H9 (cell line): ENCODE data around the gene ACVR1B. TPM values are rescaled to one million over a fixed set of nuclear protein-coding genes. Genes with fewer than 3 reads are reported as not detected.

Experiments
- DNase-seq: peaks from one replicate; pipeline ENCODE4 v3.0.0-alpha.2; 2017
- H2AFZ ChIP-seq: one replicate; pipeline ENCODE4 v1.6.1; 2013; ENCODE audit warnings: mild to moderate bottlenecking, low read length, control low read depth, moderate library complexity
- H2AK5ac ChIP-seq: 2 replicates; pipeline ENCODE4 v1.6.1; 2013; ENCODE audit warnings: low read length, control low read depth, mixed read lengths; ENCODE audit not compliant: insufficient read length
- H2BK120ac ChIP-seq: one replicate; pipeline ENCODE4 v1.6.1; 2013; ENCODE audit warnings: low read depth, mild to moderate bottlenecking, low read length, control low read depth, inconsistent platforms; ENCODE audit not compliant: poor library complexity, severe bottlenecking
- H2BK12ac ChIP-seq: 2 replicates; pipeline ENCODE4 v1.6.1; 2013; ENCODE audit warnings: low read length, control low read depth, mixed read lengths, low read depth; ENCODE audit not compliant: insufficient read length
- H2BK15ac ChIP-seq: 2 replicates; pipeline ENCODE4 v1.6.1; 2013; ENCODE audit warnings: low read depth, low read length, control low read depth
- H2BK20ac ChIP-seq: one replicate; pipeline ENCODE4 v1.6.1; 2013; ENCODE audit warnings: low read depth, mild to moderate bottlenecking, low read length, control low read depth, inconsistent platforms; ENCODE audit not compliant: poor library complexity, severe bottlenecking
- H2BK5ac ChIP-seq: 2 replicates; pipeline ENCODE4 v1.6.1; 2013; ENCODE audit warnings: low read length, control low read depth, mixed read lengths; ENCODE audit not compliant: insufficient read length
- H3K14ac ChIP-seq: 2 replicates; pipeline ENCODE4 v1.6.1; 2013; ENCODE audit warnings: low read length, control low read depth; ENCODE audit not compliant: insufficient read depth
- H3K18ac ChIP-seq: 2 replicates; pipeline ENCODE4 v1.6.1; 2013; ENCODE audit warnings: low read depth, mild to moderate bottlenecking, mixed read lengths, low read length, control low read depth; ENCODE audit not compliant: insufficient read length
- H3K23ac ChIP-seq: 2 replicates; pipeline ENCODE4 v1.6.1; 2013; ENCODE audit warnings: low read length, control low read depth, mixed read lengths, low read depth; ENCODE audit not compliant: insufficient read length
- H3K23me2 ChIP-seq: 2 replicates; pipeline ENCODE4 v1.6.1; 2013; ENCODE audit warnings: low read depth, mild to moderate bottlenecking, mixed read lengths, low read length, control low read depth; ENCODE audit not compliant: insufficient read length, poor library complexity, severe bottlenecking
- H3K27ac ChIP-seq: 2 replicates; pipeline ENCODE4 v1.5.1; 2013; ENCODE audit warnings: low read length, control low read depth, mixed read lengths, low read depth; ENCODE audit not compliant: insufficient read length
- H3K27me3 ChIP-seq: 2 replicates; pipeline ENCODE4 v1.6.1; 2013; ENCODE audit warnings: low read length, control low read depth, inconsistent platforms; ENCODE audit not compliant: insufficient read depth
- H3K4ac ChIP-seq: 2 replicates; pipeline ENCODE4 v1.6.1; 2013; ENCODE audit warnings: low read depth, mild to moderate bottlenecking, control low read depth, inconsistent platforms, low read length, moderate library complexity
- H3K4me1 ChIP-seq: 2 replicates; pipeline ENCODE4 v1.6.1; 2013; ENCODE audit warnings: low read length, control low read depth, inconsistent platforms; ENCODE audit not compliant: insufficient read depth
- H3K4me2 ChIP-seq: 2 replicates; pipeline ENCODE4 v1.6.1; 2013; ENCODE audit warnings: low read length, control low read depth, mixed read lengths; ENCODE audit not compliant: insufficient read length, insufficient read depth
- H3K56ac ChIP-seq: 2 replicates; pipeline ENCODE4 v1.6.1; 2013; ENCODE audit warnings: low read depth, mild to moderate bottlenecking, mixed read lengths, low read length, control low read depth; ENCODE audit not compliant: insufficient read length
- H3K79me1 ChIP-seq: 2 replicates; pipeline ENCODE4 v1.6.1; 2013; ENCODE audit warnings: low read depth, mild to moderate bottlenecking, moderate library complexity, low read length, control low read depth, inconsistent platforms; ENCODE audit not compliant: insufficient read depth, poor library complexity, severe bottlenecking
- H3K79me2 ChIP-seq: 2 replicates; pipeline ENCODE4 v1.6.1; 2013; ENCODE audit warnings: low read length, control low read depth, inconsistent platforms; ENCODE audit not compliant: insufficient read depth
- H3K9ac ChIP-seq: 2 replicates; pipeline ENCODE4 v1.6.1; 2013; ENCODE audit warnings: low read length, control low read depth, mixed read lengths; ENCODE audit not compliant: insufficient read length; ENCODE audit errors: extremely low read depth
- H3K9me3 ChIP-seq: one replicate; pipeline ENCODE4 v1.6.1; 2013; ENCODE audit warnings: low read depth, low read length, inconsistent platforms; ENCODE audit not compliant: control insufficient read depth
- H3T11ph ChIP-seq: one replicate; pipeline ENCODE4 v1.6.1; 2013; ENCODE audit warnings: mild to moderate bottlenecking, low read length, control low read depth, inconsistent platforms
- H4K20me1 ChIP-seq: one replicate; pipeline ENCODE4 v1.6.1; 2013; ENCODE audit not compliant: control insufficient read depth, insufficient read length, insufficient read depth
- H4K5ac ChIP-seq: 2 replicates; pipeline ENCODE4 v1.6.1; 2013; ENCODE audit warnings: low read depth, mild to moderate bottlenecking, mixed read lengths, low read length, control low read depth; ENCODE audit not compliant: insufficient read length
- H4K8ac ChIP-seq: replicated peaks from 2 replicates; pipeline ENCODE4 v1.6.1; 2013; ENCODE audit warnings: low read length, control low read depth, mixed read lengths, low read depth; ENCODE audit not compliant: insufficient read length
- H4K91ac ChIP-seq: 2 replicates; pipeline ENCODE4 v1.6.1; 2013; ENCODE audit warnings: low read depth, mild to moderate bottlenecking, moderate library complexity, mixed read lengths, low read length, control low read depth; ENCODE audit not compliant: insufficient read length
- H3K27ac Mint-ChIP-seq, 3 experiments: 2 replicates in 2 of 3; 3 replicates in 1 of 3; pipeline ENCODE4 v1.8.0; 2020 to 2021; ENCODE audit warnings: mixed read lengths in 3 of 3, mild to moderate bottlenecking in 1 of 3, moderate library complexity in 1 of 3
- H3K27me3 Mint-ChIP-seq: 2 replicates; pipeline ENCODE4 v1.8.0; 2021; ENCODE audit warnings: low read depth, mild to moderate bottlenecking, moderate library complexity, mixed read lengths
- H3K36me3 Mint-ChIP-seq, 3 experiments: 2 replicates in 2 of 3; 3 replicates in 1 of 3; pipeline ENCODE4 v1.8.0; 2020 to 2021; ENCODE audit warnings: low read depth in 3 of 3, mixed read lengths in 3 of 3; ENCODE audit not compliant: insufficient read depth in 1 of 3
- H3K4me1 Mint-ChIP-seq, 2 experiments: 2 replicates each; pipeline ENCODE4 v1.8.0; 2020; ENCODE audit warnings: mixed read lengths in 2 of 2
- H3K4me3 Mint-ChIP-seq, 2 experiments: 2 replicates in 1 of 2; 3 replicates in 1 of 2; pipeline ENCODE4 v1.8.0; 2020 to 2021; ENCODE audit warnings: mild to moderate bottlenecking in 2 of 2, mixed read lengths in 2 of 2, moderate library complexity in 1 of 2
- H3K9me3 Mint-ChIP-seq, 2 experiments: 2 replicates in 1 of 2; 3 replicates in 1 of 2; pipeline ENCODE4 v1.8.0; 2020; ENCODE audit warnings: mild to moderate bottlenecking in 2 of 2, mixed read lengths in 2 of 2, moderate library complexity in 1 of 2
- CTCF ChIP-seq: fragments of 200-600 bp; sonication (generic); conservative IDR thresholded peaks from 3 replicates; pipeline ENCODE4 v1.8.0; 2021; ENCODE audit warnings: antibody characterized with exemption, mild to moderate bottlenecking
- WGBS: extraction: QIAGEN DNeasy Blood & Tissue Kit; methylation state at CpG from one replicate; pipeline ENCODE4 v1.1.7; 2013; ENCODE audit warnings: missing lambda C conversion rate, low lambda C conversion rate, mixed read lengths; ENCODE audit not compliant: insufficient read length; ENCODE audit errors: extremely low coverage; 5-methylcytosine and 5-hydroxymethylcytosine counted together
- total RNA-seq: library from RNA; stranded (reverse); gene quantifications from 2 replicates; pipeline ENCODE4 v1.2.1, GENCODE V29; 2021

ACVR1B gene
- total RNA-seq, 1 experiment from 2014 or later: 16.3 TPM

DNA sequence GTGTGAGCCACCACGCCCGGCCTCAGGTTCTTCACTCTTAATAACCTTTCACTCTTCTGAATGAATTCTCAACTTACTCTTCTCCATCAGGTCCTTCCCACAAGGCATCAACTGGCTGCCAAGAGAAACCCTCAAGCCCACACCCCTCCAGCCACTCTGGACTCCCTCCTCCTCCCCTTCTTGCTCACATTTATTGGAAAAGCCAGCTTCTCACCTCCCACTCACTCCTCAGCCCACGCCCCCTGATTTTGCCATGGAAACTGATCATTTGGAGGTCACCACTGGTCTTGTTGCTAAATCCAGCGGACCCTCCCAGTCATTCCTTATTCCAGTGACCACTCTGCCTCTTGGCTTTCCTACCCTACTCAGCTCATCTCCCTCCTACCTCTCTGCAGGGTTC is 17.4 kb upstream of the ACVR1B start:
- H3K9me3 ChIP-seq: no peaks in the 10 kb centered on the region
- no peaks in the 10 kb centered on the region for H3K79me2 ChIP-seq
- TF ChIP-seq CTCF: no peak
- H3K27ac ChIP-seq: no peak overlapping the region
- no peak for DNase-seq
- H2BK120ac ChIP-seq: no peak overlapping the region
- H4K5ac ChIP-seq: no peak overlapping the region
- H3K9ac ChIP-seq: no peak overlapping the region
- Mint-ChIP-seq H3K27me3 (peaks cover 15% of the 10 kb centered on the region), H3K4me3 (no peak overlapping the region), H3K27ac (no peak overlapping the region), H3K36me3 (no peaks in the 10 kb centered on the region), H3K9me3 (no peaks in the 10 kb centered on the region), H3K4me1 (peaks cover 6 to 8% of the 10 kb centered on the region in 2 experiments; a peak in 3 of 4 replicates)
- H3K79me1 ChIP-seq: no peaks in the 10 kb centered on the region
- no peak overlapping the region for H2BK20ac ChIP-seq
- H3K4ac ChIP-seq: no peak overlapping the region
- no peak overlapping the region for H2AFZ ChIP-seq
- no peak overlapping the region for H2BK15ac ChIP-seq
- no peak overlapping the region for H3K18ac ChIP-seq
- H3T11ph ChIP-seq: no peak overlapping the region
- no peak overlapping the region for H3K56ac ChIP-seq
- no peak overlapping the region for H4K91ac ChIP-seq
- no peaks in the 10 kb centered on the region; the same call in 1 of the 2 replicates for H3K4me1 ChIP-seq
- no peaks in the 10 kb centered on the region for H3K27me3 ChIP-seq
- no peak overlapping the region for H3K23ac ChIP-seq
- no peaks in the 10 kb centered on the region for H3K23me2 ChIP-seq
- no peak overlapping the region for H4K8ac ChIP-seq
- WGBS: no CpG with 5 or more reads among the region's 4 CpGs
- no peak overlapping the region for H2BK5ac ChIP-seq
- H2BK12ac ChIP-seq: no peak overlapping the region
- H3K4me2 ChIP-seq: no peak overlapping the region
- H4K20me1 ChIP-seq: no peaks in the 10 kb centered on the region
- no peak overlapping the region for H2AK5ac ChIP-seq
- H3K14ac ChIP-seq: no peak overlapping the region
